ENCODE results near the gene SMAD5.

GRCh38 chr5:136114414-136115125 is 18.1 kb upstream of the SMAD5 start:
- TF ChIP-seq POLR2AphosphoS5 (IDR thresholded peaks at IDR 0.05; ENCODE audit: low read depth, low read length) (no peak), SIN3A (IDR thresholded peaks at IDR 0.05; ENCODE audit: borderline replicate concordance, insufficient read depth, low read length) (no peak), TAF1 (IDR thresholded peaks at IDR 0.05; ENCODE audit: borderline replicate concordance, insufficient read depth, low read length) (no peak)

Measured in PFSK-1 (cell line).